ENCODE data around the gene SPATA20.

Gene SPATA20

GRCh38 chr17:50529849-50530248, 17.1 kb upstream of the SPATA20 start:
- H3K4me3 ChIP-seq (ENCODE audit: low read depth, low read length): no peak overlapping the region
- no peak for TF ChIP-seq CTCF (IDR thresholded peaks at IDR 0.05; ENCODE audit: control insufficient read depth, extremely low read depth, insufficient read depth)
- DNase-seq (ENCODE audit: low read depth): no peak

GRCh38 chr17:50531428-50532025, 15.4 kb upstream of the SPATA20 start:
- TF ChIP-seq CTCF (IDR thresholded peaks at IDR 0.05; ENCODE audit: control insufficient read depth, extremely low read depth, insufficient read depth): no peak
- no peak overlapping the region for H3K4me3 ChIP-seq (ENCODE audit: low read depth, low read length)
- DNase-seq (ENCODE audit: low read depth): no peak

- TF ChIP-seq CTCF (IDR thresholded peaks at IDR 0.05; ENCODE audit: control insufficient read depth, extremely low read depth, insufficient read depth): no peak
- peak; percentile 52 for DNase-seq (ENCODE audit: low read depth)
- peak within 1 kb of the TSS; percentile 98 for H3K4me3 ChIP-seq (ENCODE audit: low read depth, low read length)
Observed at GRCh38 chr17:50532452-50533024, 14.4 kb upstream of the SPATA20 start, which contains the start of gene EPN3. EPN3 (plus strand) TSS chr17:50532735; CDS start chr17:50536557, 3,822 bp downstream.

- peak overlapping the region; percentile 98 for H3K4me3 ChIP-seq (ENCODE audit: low read depth, low read length)
- TF ChIP-seq CTCF (IDR thresholded peaks at IDR 0.05; ENCODE audit: control insufficient read depth, extremely low read depth, insufficient read depth): no peak
- DNase-seq (ENCODE audit: low read depth): no peak
Observed at GRCh38 chr17:50533185-50533584, 13.8 kb upstream of the SPATA20 start.

- H3K4me3 ChIP-seq (ENCODE audit: low read depth, low read length): peak overlapping the region; percentile 98
- DNase-seq (ENCODE audit: low read depth): no peak
- no peak for TF ChIP-seq CTCF (IDR thresholded peaks at IDR 0.05; ENCODE audit: control insufficient read depth, extremely low read depth, insufficient read depth)
Observed at GRCh38 chr17:50533720-50534148, 13.2 kb upstream of the SPATA20 start.

- peak overlapping the region; percentile 98 for H3K4me3 ChIP-seq (ENCODE audit: low read depth, low read length)
- DNase-seq (ENCODE audit: low read depth): no peak
- TF ChIP-seq CTCF (IDR thresholded peaks at IDR 0.05; ENCODE audit: control insufficient read depth, extremely low read depth, insufficient read depth): peak; percentile 55
Observed at GRCh38 chr17:50534222-50534978, 12.6 kb upstream of the SPATA20 start.

All from LNCaP clone FGC (cell line).